ENCODE results near the gene CNNM2.

Gene CNNM2

DNA sequence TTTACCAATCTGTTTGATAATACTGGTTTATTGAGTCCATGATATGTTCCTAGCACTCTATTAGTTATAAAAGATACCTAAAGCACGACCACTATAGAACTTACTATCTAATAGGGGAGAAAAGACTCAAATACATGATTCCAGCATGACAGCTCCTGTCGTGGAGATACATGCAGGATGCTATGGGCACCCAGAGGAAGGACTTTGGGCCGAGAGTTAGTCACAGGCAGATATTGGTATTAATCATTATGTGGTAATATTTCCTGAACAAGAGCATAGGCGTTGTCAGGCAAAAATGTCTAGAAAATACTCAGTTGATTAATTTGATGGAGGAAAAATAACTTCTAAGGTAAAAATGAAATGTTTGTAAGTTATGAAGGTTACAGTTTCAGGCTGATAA lies 31.8 kb downstream of the CNNM2 start (continued):
- TF ChIP-seq, protein P1, sequence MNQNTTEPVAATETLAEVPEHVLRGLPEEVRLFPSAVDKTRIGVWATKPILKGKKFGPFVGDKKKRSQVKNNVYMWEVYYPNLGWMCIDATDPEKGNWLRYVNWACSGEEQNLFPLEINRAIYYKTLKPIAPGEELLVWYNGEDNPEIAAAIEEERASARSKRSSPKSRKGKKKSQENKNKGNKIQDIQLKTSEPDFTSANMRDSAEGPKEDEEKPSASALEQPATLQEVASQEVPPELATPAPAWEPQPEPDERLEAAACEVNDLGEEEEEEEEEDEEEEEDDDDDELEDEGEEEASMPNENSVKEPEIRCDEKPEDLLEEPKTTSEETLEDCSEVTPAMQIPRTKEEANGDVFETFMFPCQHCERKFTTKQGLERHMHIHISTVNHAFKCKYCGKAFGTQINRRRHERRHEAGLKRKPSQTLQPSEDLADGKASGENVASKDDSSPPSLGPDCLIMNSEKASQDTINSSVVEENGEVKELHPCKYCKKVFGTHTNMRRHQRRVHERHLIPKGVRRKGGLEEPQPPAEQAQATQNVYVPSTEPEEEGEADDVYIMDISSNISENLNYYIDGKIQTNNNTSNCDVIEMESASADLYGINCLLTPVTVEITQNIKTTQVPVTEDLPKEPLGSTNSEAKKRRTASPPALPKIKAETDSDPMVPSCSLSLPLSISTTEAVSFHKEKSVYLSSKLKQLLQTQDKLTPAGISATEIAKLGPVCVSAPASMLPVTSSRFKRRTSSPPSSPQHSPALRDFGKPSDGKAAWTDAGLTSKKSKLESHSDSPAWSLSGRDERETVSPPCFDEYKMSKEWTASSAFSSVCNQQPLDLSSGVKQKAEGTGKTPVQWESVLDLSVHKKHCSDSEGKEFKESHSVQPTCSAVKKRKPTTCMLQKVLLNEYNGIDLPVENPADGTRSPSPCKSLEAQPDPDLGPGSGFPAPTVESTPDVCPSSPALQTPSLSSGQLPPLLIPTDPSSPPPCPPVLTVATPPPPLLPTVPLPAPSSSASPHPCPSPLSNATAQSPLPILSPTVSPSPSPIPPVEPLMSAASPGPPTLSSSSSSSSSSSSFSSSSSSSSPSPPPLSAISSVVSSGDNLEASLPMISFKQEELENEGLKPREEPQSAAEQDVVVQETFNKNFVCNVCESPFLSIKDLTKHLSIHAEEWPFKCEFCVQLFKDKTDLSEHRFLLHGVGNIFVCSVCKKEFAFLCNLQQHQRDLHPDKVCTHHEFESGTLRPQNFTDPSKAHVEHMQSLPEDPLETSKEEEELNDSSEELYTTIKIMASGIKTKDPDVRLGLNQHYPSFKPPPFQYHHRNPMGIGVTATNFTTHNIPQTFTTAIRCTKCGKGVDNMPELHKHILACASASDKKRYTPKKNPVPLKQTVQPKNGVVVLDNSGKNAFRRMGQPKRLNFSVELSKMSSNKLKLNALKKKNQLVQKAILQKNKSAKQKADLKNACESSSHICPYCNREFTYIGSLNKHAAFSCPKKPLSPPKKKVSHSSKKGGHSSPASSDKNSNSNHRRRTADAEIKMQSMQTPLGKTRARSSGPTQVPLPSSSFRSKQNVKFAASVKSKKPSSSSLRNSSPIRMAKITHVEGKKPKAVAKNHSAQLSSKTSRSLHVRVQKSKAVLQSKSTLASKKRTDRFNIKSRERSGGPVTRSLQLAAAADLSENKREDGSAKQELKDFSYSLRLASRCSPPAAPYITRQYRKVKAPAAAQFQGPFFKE (tag by site-specific recombination; IDR thresholded peaks at IDR 0.05; ENCODE audit: borderline replicate concordance): no peak
- TF ChIP-seq, protein P2, sequence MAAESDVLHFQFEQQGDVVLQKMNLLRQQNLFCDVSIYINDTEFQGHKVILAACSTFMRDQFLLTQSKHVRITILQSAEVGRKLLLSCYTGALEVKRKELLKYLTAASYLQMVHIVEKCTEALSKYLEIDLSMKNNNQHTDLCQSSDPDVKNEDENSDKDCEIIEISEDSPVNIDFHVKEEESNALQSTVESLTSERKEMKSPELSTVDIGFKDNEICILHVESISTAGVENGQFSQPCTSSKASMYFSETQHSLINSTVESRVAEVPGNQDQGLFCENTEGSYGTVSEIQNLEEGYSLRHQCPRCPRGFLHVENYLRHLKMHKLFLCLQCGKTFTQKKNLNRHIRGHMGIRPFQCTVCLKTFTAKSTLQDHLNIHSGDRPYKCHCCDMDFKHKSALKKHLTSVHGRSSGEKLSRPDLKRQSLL (tag by site-specific recombination; IDR thresholded peaks at IDR 0.05): no peak
- TF ChIP-seq KLF1 (tag by site-specific recombination; IDR thresholded peaks at IDR 0.05) (no peak), ZNF677 (tag by site-specific recombination; IDR thresholded peaks at IDR 0.05) (no peak), ZNF48 (tag by site-specific recombination; IDR thresholded peaks at IDR 0.05) (no peak)

DNA sequence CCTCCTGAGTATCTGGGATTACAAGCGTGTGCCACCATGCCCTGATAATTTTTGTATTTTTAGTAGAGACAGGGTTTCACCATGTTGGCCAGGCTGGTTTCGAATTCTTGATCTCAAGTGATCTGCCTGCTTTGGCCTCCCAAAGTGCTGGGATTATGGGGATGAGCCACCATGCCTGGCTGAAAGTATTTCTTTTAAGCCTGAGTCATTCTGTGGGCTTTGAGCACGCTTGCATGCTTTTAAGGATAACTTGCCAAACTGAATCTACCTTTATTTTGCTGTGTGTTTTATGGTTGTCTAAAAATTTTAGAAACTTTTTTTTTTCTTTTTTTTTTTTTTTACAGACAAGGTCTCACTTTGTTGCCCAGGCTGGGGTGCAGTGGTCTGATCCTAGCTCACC lies 33.2 kb downstream of the CNNM2 start:
- H3K27ac ChIP-seq (ENCODE audit: extremely low read depth, low read depth, low read length): no peak overlapping the region
- no peaks in the 10 kb centered on the region for H3K4me1 ChIP-seq (ENCODE audit: control insufficient read depth, insufficient read depth, low read length)
- POLR2A ChIA-PET: no interaction called here
- no peaks in the 10 kb centered on the region; a peak in 1 of 3 replicates for H3K36me3 ChIP-seq (ENCODE audit: control insufficient read depth in 2 of 2, insufficient read depth in 1 of 2, low read length in 2 of 2)
- TF ChIP-seq ZNF133 (tag by site-specific recombination; IDR thresholded peaks at IDR 0.05) (no peak), ZFHX2 (tag by site-specific recombination; conservative IDR thresholded peaks at IDR 0.05) (no peak), ZFP41 (tag by site-specific recombination; IDR thresholded peaks at IDR 0.05; ENCODE audit: borderline replicate concordance) (no peak), SCRT2 (tag by site-specific recombination; IDR thresholded peaks at IDR 0.05) (no peak), ZNF214 (tag by site-specific recombination; IDR thresholded peaks at IDR 0.05; ENCODE audit: borderline replicate concordance) (no peak), GLIS2 (tag by site-specific recombination; IDR thresholded peaks at IDR 0.05) (no peak), ZNF341 (tag by site-specific recombination; IDR thresholded peaks at IDR 0.05; ENCODE audit: low read depth) (no peak), ZBTB17 (tag by site-specific recombination; IDR thresholded peaks at IDR 0.05) (no peak), ZFP69B (tag by site-specific recombination; IDR thresholded peaks at IDR 0.05) (no peak), ZNF248 (tag by site-specific recombination; IDR thresholded peaks at IDR 0.05) (no peak), ZBTB21 (tag by site-specific recombination; IDR thresholded peaks at IDR 0.05) (no peak), ZBTB8A (tag by site-specific recombination; IDR thresholded peaks at IDR 0.05) (no peak), ZNF548 (tag by site-specific recombination; IDR thresholded peaks at IDR 0.05) (no peak), ZNF175 (tag by site-specific recombination; IDR thresholded peaks at IDR 0.05) (no peak), ZNF623 (tag by site-specific recombination; IDR thresholded peaks at IDR 0.05) (no peak), ZNF416 (tag by site-specific recombination; IDR thresholded peaks at IDR 0.05) (no peak)
- TF ChIP-seq, protein P3, sequence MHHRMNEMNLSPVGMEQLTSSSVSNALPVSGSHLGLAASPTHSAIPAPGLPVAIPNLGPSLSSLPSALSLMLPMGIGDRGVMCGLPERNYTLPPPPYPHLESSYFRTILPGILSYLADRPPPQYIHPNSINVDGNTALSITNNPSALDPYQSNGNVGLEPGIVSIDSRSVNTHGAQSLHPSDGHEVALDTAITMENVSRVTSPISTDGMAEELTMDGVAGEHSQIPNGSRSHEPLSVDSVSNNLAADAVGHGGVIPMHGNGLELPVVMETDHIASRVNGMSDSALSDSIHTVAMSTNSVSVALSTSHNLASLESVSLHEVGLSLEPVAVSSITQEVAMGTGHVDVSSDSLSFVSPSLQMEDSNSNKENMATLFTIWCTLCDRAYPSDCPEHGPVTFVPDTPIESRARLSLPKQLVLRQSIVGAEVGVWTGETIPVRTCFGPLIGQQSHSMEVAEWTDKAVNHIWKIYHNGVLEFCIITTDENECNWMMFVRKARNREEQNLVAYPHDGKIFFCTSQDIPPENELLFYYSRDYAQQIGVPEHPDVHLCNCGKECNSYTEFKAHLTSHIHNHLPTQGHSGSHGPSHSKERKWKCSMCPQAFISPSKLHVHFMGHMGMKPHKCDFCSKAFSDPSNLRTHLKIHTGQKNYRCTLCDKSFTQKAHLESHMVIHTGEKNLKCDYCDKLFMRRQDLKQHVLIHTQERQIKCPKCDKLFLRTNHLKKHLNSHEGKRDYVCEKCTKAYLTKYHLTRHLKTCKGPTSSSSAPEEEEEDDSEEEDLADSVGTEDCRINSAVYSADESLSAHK (tag by site-specific recombination; IDR thresholded peaks at IDR 0.05): no peak
- TF ChIP-seq, protein P4, sequence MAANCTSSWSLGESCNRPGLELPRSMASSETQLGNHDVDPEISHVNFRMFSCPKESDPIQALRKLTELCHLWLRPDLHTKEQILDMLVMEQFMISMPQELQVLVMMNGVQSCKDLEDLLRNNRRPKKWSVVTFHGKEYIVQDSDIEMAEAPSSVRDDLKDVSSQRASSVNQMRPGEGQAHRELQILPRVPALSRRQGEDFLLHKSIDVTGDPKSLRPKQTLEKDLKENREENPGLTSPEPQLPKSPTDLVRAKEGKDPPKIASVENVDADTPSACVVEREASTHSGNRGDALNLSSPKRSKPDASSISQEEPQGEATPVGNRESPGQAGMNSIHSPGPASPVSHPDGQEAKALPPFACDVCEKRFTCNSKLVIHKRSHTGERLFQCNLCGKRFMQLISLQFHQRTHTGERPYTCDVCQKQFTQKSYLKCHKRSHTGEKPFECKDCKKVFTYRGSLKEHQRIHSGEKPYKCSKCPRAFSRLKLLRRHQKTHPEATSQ (tag by site-specific recombination; IDR thresholded peaks at IDR 0.05): no peak
- CTCF ChIA-PET: no interaction called here
- no peak overlapping the region for H3K4me3 ChIP-seq (ENCODE audit: low read depth, low read length)
- no peaks in the 10 kb centered on the region for H3K9me3 ChIP-seq (ENCODE audit: control insufficient read depth, insufficient read depth, low read depth, low read length)

Measured in HEK293 (cell line).